Erythroblast (primary cell): ENCODE results near the gene TGFB1I1.
"Not testable (repeated sequence)": the region's sequence is repeated elsewhere in the genome, so short reads cannot be mapped to it uniquely, and the experiment has no call there.

ENCODE experiments used
- DNase-seq, 2 experiments: peaks; one replicate each; lab custom pipeline; 2025; lab: John Stamatoyannopoulos, UW
- GATA1 ChIP-seq: IDR thresholded peaks from 2 replicates; pipeline ENCODE4 v1.6.1; 2011; ENCODE audit warnings: low read depth, mild to moderate bottlenecking, control low read depth, low read length, moderate library complexity
- POLR2A ChIP-seq: IDR thresholded peaks from 2 replicates; pipeline ENCODE4 v1.6.1; 2011; ENCODE audit warnings: mild to moderate bottlenecking, low read length

TGFB1I1 gene

GRCh38 chr16:31438414-31438813 is 33.5 kb upstream of the TGFB1I1 start:
- no peak for DNase-seq
- no peak for TF ChIP-seq POLR2A
- no peak for TF ChIP-seq GATA1

GRCh38 chr16:31439023-31439422 is 32.9 kb upstream of the TGFB1I1 start:
- DNase-seq: not testable (repeated sequence)

GRCh38 chr16:31439519-31439918 is 32.4 kb upstream of the TGFB1I1 start:
- no peak for DNase-seq
- TF ChIP-seq POLR2A (no peak), GATA1 (no peak)

- DNase-seq: no peak
- no peak for TF ChIP-seq POLR2A
- no peak for TF ChIP-seq GATA1
Observed at GRCh38 chr16:31440516-31441184, 31.3 kb upstream of the TGFB1I1 start.

- DNase-seq: no peak
- TF ChIP-seq GATA1 (no peak), POLR2A (no peak)
Observed at GRCh38 chr16:31441956-31442355, 30.0 kb upstream of the TGFB1I1 start.

- not testable (repeated sequence) for DNase-seq
Observed at GRCh38 chr16:31445931-31446330, 26.0 kb upstream of the TGFB1I1 start.

GRCh38 chr16:31451201-31451600 is 20.8 kb upstream of the TGFB1I1 start:
- TF ChIP-seq POLR2A: no peak
- no peak for TF ChIP-seq GATA1
- DNase-seq: no peak

- TF ChIP-seq POLR2A (no peak), GATA1 (no peak)
- peak in 1 of 2 experiments; percentile 65 for DNase-seq
Observed at GRCh38 chr16:31451681-31452351, 20.1 kb upstream of the TGFB1I1 start.

GRCh38 chr16:31452631-31453106 is 19.3 kb upstream of the TGFB1I1 start:
- TF ChIP-seq GATA1 (no peak), POLR2A (no peak)
- peak in 1 of 2 experiments; percentile 60 for DNase-seq

- peak; percentile 85 to 89 for DNase-seq
- TF ChIP-seq GATA1: no peak
- peak; percentile 30 for TF ChIP-seq POLR2A
Observed at GRCh38 chr16:31453255-31454204, 18.4 kb upstream of the TGFB1I1 start.

GRCh38 chr16:31455601-31456314 is 16.2 kb upstream of the TGFB1I1 start:
- DNase-seq: peak in 1 of 2 experiments; percentile 61
- TF ChIP-seq GATA1 (no peak), POLR2A (no peak)

GRCh38 chr16:31456988-31457360 is 15.0 kb upstream of the TGFB1I1 start:
- no peak for TF ChIP-seq POLR2A
- no peak for TF ChIP-seq GATA1
- no peak for DNase-seq
